RWPE1 (cell line): Measurements from ENCODE around the gene USP1.
A peak's percentile ranks its signal among the peaks of the same experiment; 100 is the strongest.

ENCODE experiments used
- CTCF ChIA-PET: fragments of 350-600 bp; sonication (Branson Sonifier 250); formaldehyde crosslinking; extraction: SDS; loops from one replicate; lab custom pipeline; 2021; lab: Yijun Ruan, JAX
- POLR2A ChIA-PET: fragments of 400-600 bp; formaldehyde crosslinking; extraction: SDS; loops from one replicate; lab custom pipeline; 2020; ENCODE audit warnings: antibody characterized with exemption; ENCODE audit not compliant: low non-redundant PET; lab: Yijun Ruan, JAX
- DNase-seq: peaks from one replicate; pipeline ENCODE4 v3.0.0; 2012; ENCODE audit warnings: low spot score
- H3K27ac ChIP-seq: fragments of 450-650 bp; 2 replicates; pipeline ENCODE4 v1.5.1; 2017
- TF ChIP-seq, protein P1 (sequence below): fragments of 450-650 bp; conservative IDR thresholded peaks from 2 replicates; pipeline ENCODE4 v1.5.1; 2017; ENCODE audit warnings: low read depth, mild to moderate bottlenecking

The USP1 gene

DNA sequence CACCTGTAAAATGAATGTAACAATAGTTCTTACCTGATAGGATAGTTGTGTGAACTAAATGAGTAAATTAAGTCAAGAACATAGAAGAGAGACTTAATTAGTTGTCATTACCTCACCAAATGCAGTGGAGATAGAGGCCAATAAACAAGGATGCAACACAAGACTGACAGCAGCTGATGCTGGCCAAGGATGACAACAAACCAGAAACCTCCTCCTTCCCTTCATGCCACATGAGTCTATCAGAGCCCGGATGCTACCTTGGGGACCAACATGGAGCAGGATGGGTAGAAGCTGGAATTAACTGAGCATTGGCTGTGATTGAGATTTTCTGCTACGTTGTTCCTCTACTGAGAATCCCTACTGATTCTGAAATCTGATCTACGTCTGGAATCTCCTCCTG is 30.3 kb upstream of the USP1 start:
- H3K27ac ChIP-seq = no peak overlapping the region
- CTCF ChIA-PET = interaction anchor here (0.6 to 2.4 kb wide), 7 partner anchors 17 to 379 kb away, joined by 3 to 39 read pairs (median 3); no protein-coding TSS in a partner anchor
- TF ChIP-seq, protein P1, sequence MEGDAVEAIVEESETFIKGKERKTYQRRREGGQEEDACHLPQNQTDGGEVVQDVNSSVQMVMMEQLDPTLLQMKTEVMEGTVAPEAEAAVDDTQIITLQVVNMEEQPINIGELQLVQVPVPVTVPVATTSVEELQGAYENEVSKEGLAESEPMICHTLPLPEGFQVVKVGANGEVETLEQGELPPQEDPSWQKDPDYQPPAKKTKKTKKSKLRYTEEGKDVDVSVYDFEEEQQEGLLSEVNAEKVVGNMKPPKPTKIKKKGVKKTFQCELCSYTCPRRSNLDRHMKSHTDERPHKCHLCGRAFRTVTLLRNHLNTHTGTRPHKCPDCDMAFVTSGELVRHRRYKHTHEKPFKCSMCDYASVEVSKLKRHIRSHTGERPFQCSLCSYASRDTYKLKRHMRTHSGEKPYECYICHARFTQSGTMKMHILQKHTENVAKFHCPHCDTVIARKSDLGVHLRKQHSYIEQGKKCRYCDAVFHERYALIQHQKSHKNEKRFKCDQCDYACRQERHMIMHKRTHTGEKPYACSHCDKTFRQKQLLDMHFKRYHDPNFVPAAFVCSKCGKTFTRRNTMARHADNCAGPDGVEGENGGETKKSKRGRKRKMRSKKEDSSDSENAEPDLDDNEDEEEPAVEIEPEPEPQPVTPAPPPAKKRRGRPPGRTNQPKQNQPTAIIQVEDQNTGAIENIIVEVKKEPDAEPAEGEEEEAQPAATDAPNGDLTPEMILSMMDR = no peak
- no peak for DNase-seq
- POLR2A ChIA-PET = no interaction called here

DNA sequence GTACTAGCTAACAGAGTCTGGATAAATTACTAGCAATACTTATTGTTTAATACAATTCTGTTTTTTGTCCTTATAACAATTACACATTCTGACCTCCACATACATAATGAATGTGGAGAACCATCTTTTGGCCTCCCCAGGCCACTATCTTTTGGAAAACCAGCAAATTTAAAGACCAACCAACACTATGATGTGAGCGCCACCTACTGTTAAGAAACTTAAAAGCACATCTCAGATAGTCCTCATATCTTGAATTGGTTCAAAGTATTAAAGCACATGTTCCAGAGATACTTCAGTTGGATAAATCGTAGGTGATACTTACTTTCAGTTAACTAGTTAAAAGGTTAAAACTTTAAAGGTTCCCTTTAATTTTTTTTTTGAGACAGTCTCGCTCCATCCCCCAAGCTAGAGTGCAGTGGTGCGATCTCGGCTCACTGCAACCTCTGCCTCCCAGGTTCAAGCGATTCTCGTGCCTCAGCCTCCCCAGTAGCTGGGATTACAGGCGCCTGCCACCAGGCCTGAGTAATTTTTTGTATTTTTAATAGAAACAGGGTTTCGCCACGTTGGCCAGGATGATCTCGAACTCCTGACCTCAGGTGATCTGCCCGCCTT is 29.3 kb upstream of the USP1 start:
- peak; percentile 58 for DNase-seq
- ChIA-PET CTCF (interaction anchor here (0.6 to 2.4 kb wide), 9 partner anchors 10 to 378 kb away, joined by 3 to 39 read pairs (median 3); no protein-coding TSS in a partner anchor), POLR2A (no interaction called here)
- no peak overlapping the region for H3K27ac ChIP-seq
- TF ChIP-seq, protein P1 = peak; percentile 76

DNA sequence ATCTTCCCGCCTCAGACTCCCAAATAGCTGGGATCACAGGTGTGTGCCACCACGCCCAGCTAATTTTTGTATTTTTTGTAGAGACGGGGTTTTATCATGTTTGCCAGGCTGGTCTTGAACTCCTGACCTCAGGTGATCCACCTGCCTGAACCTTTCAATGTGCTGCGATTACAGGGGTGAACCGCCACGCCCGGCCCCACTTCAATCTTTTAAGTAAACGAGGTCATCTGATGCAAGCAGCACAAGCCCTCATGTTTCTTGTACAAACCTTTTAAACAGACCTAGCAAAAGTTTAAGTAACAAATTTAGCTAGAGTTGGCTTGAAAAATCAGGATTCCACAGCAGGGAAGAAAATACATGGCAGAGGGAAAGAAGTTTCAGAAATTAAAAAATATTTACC is 21.2 kb upstream of the USP1 start:
- TF ChIP-seq, protein P1 = no peak
- ChIA-PET CTCF (no interaction called here), POLR2A (no interaction called here)

DNA sequence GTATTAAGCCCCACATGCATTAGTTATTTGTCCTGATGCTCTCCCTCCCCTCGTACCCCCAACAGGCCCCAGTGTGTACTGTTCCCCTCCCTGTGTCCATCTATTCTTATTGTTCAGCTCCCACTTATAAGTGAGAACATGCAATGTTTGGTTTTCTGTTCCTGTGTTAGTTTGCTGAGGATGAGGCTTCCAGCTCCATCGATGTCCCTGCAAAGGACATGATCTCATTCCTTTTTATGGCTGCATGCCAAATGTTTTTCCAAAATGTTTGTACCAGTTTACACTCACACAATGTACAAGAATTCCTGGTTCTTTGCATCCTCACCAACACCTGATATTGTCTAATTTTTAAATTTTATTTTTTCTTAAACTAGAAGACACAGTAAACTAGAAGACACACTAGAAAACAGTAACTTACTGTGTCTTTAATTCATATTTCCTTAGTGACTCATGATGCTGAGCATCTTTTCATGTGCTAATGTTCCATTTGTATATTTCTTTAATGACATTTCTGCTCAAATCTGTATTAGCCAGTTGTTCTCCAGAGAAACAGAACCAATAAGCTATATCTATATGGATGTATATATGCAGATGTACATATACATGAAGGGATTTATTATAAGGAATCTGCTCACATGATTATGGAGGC is 19.4 kb upstream of the USP1 start:
- ChIA-PET CTCF (interaction anchor here (0.6 to 1.2 kb wide), 2 partner anchors 10 to 844 kb away, joined by 3 read pairs; no protein-coding TSS in a partner anchor), POLR2A (no interaction called here)
- H3K27ac ChIP-seq = no peak overlapping the region
- no peak for DNase-seq
- TF ChIP-seq, protein P1 = no peak

More for the DNA sequence above, 21.2 kb upstream of the USP1 start:
- H3K27ac ChIP-seq = no peak overlapping the region
- no peak for DNase-seq

DNA sequence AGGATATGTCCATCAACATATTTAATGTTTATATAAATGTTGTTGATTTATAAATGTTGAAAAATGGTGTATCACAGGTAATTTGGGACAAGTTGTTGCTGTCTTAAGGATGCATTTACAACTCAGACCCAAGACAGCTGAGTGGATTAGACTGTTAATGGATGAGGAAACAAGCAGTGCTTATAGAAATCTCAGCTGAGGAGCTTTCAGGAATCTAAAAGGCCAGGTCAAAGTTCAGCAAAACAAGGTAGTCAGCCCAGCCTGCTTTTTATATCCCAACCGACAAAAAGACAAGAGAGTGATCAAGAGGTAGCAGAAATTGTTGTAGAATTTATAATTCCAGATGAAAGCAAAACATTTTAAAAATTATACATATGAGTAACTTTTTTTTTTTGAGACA is 16.6 kb upstream of the USP1 start:
- no peak overlapping the region for H3K27ac ChIP-seq
- ChIA-PET CTCF (no interaction called here), POLR2A (no interaction called here)
- TF ChIP-seq, protein P1 = no peak
- DNase-seq = no peak

DNA sequence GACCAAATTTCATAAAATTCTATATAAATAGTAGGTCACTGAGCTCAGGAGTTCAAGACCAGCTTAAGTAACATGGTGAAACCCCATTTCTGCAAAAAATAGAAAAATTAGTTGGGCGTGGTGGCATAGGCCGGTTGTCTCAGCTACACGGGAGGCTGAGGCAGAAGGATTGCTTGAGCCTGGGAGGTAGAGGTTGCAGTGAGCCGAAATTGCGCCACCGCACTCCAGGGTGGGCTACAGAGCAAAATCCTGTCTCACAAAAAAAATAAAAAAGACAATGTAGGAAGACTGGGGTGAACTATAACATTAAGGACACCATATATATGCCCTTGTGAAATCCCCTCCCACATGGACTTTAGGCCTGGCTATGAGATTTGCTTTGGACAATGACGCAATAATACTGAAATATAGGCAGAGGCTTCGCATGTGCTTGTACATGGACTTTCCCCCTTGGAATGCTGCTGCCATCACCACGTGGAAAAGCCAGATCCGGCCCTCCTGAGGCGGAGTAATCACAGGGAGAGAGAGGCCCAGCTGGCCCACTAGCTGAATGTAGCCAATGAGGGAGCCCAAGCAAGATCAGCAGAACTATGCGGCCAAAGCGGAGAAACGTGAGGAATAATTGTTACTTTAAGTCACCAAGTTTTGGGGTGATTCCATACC is 13.1 kb upstream of the USP1 start:
- no peak overlapping the region for H3K27ac ChIP-seq
- TF ChIP-seq, protein P1 = no peak
- POLR2A ChIA-PET = interaction anchor here (0.6 kb wide), 1 partner anchor 13 kb away, joined by 3 read pairs; no protein-coding TSS in a partner anchor
- CTCF ChIA-PET = interaction anchor here (0.6 kb wide), 1 partner anchor 42 kb away, joined by 4 read pairs; no protein-coding TSS in a partner anchor
- DNase-seq = no peak
